ENCODE data around the gene PKD2L2. TPM values are rescaled to one million over a fixed set of nuclear protein-coding genes. Genes with fewer than 3 reads are reported as not detected.

The PKD2L2 gene
- polyA plus RNA-seq, 3 donors: 0.08 TPM; not detected in 2

GRCh38 chr5:137870647-137871339, 18.5 kb upstream of the PKD2L2 start:
- Histone ChIP-seq H3K27ac (ENCODE audit: low read depth in 1 of 2, low read length in 2 of 2) (no peak overlapping the region), H3K4me3 (replicated peaks in 1 of 3; ENCODE audit: low read depth in 2 of 3, low read length in 3 of 3) (no peak overlapping the region), H3K79me2 (ENCODE audit: insufficient read depth, low read length) (no peaks in the 10 kb centered on the region), H3K9ac (ENCODE audit: insufficient read depth, low read length, poor library complexity, severe bottlenecking) (no peak overlapping the region), H2AFZ (ENCODE audit: insufficient read depth, low read depth, low read length, poor library complexity, severe bottlenecking) (no peak overlapping the region), H3K9me3 (replicated peaks in 1 of 2; ENCODE audit: control insufficient read depth in 1 of 2, insufficient read depth in 1 of 2, low read length in 2 of 2) (no peaks in the 10 kb centered on the region), H3K4me2 (replicated peaks; ENCODE audit: extremely low read depth, low read length, poor library complexity, severe bottlenecking) (no peak overlapping the region), H3K27me3 (ENCODE audit: control insufficient read depth in 2 of 2, insufficient read depth in 2 of 2, low read length in 2 of 2) (no peaks in the 10 kb centered on the region), H4K20me1 (ENCODE audit: insufficient read depth, low read length) (no peaks in the 10 kb centered on the region), H3K4me1 (ENCODE audit: control insufficient read depth in 1 of 2, insufficient read depth in 2 of 2, low read length in 2 of 2) (no peaks in the 10 kb centered on the region), H3K36me3 (replicated peaks in 1 of 2; ENCODE audit: control insufficient read depth in 1 of 2, insufficient read depth in 2 of 2, low read length in 2 of 2) (no peaks in the 10 kb centered on the region)
- TF ChIP-seq CTCF (IDR thresholded peaks at IDR 0.05): no peak
- Mint-ChIP-seq H3K27ac (no peak overlapping the region), H3K4me3 (no peak overlapping the region), H3K9me3 (no peaks in the 10 kb centered on the region), H3K4me1 (no peaks in the 10 kb centered on the region), H3K36me3 (no peaks in the 10 kb centered on the region), H3K27me3 (ENCODE audit: low read depth in 3 of 3) (peaks cover 0 to 2% (median 0%) of the 10 kb centered on the region in 3 donors)
- intact Hi-C loops (cut with micrococcal nuclease): no loop called here
- WGBS (ENCODE audit: insufficient coverage): 100% methylated on average over 1 of the region's 7 CpGs
- no peak for DNase-seq

- 100% methylated on average over 2 of the region's 3 CpGs for WGBS (ENCODE audit: insufficient coverage)
- Mint-ChIP-seq H3K36me3 (no peaks in the 10 kb centered on the region), H3K9me3 (no peaks in the 10 kb centered on the region), H3K27me3 (ENCODE audit: low read depth in 3 of 3) (peaks cover 0 to 2% (median 0%) of the 10 kb centered on the region in 3 donors), H3K27ac (no peak overlapping the region), H3K4me3 (no peak overlapping the region), H3K4me1 (no peaks in the 10 kb centered on the region)
- Histone ChIP-seq H3K36me3 (replicated peaks in 1 of 2; ENCODE audit: control insufficient read depth in 1 of 2, insufficient read depth in 2 of 2, low read length in 2 of 2) (no peaks in the 10 kb centered on the region), H4K20me1 (ENCODE audit: insufficient read depth, low read length) (no peaks in the 10 kb centered on the region), H3K9me3 (replicated peaks in 1 of 2; ENCODE audit: control insufficient read depth in 1 of 2, insufficient read depth in 1 of 2, low read length in 2 of 2) (no peaks in the 10 kb centered on the region), H3K4me2 (replicated peaks; ENCODE audit: extremely low read depth, low read length, poor library complexity, severe bottlenecking) (no peak overlapping the region), H3K4me3 (replicated peaks in 1 of 3; ENCODE audit: low read depth in 2 of 3, low read length in 3 of 3) (no peak overlapping the region), H2AFZ (ENCODE audit: insufficient read depth, low read depth, low read length, poor library complexity, severe bottlenecking) (no peak overlapping the region), H3K27ac (ENCODE audit: low read depth in 1 of 2, low read length in 2 of 2) (no peak overlapping the region), H3K9ac (ENCODE audit: insufficient read depth, low read length, poor library complexity, severe bottlenecking) (no peak overlapping the region), H3K4me1 (ENCODE audit: control insufficient read depth in 1 of 2, insufficient read depth in 2 of 2, low read length in 2 of 2) (no peaks in the 10 kb centered on the region), H3K79me2 (ENCODE audit: insufficient read depth, low read length) (no peaks in the 10 kb centered on the region), H3K27me3 (ENCODE audit: control insufficient read depth in 2 of 2, insufficient read depth in 2 of 2, low read length in 2 of 2) (no peaks in the 10 kb centered on the region)
- TF ChIP-seq CTCF (IDR thresholded peaks at IDR 0.05): no peak
- intact Hi-C loops (cut with micrococcal nuclease): no loop called here
- DNase-seq: no peak
These were observed 17.7 kb upstream of the PKD2L2 start for GRCh38 chr5:137871571-137871970.

Data from CD14-positive monocyte (primary cell).